Urinary bladder (tissue), 4 donors: Measurements from ENCODE around the gene TBRG4. TPM values are rescaled to one million over a fixed set of nuclear protein-coding genes. Genes with fewer than 3 reads are reported as not detected.

Experiments used
- DNase-seq: peaks from one replicate; pipeline ENCODE4 v3.0.0-alpha.2; 2015; ENCODE audit errors: extremely low spot score
- H3K27ac ChIP-seq: one replicate; pipeline ENCODE4 v1.5.1; 2013; ENCODE audit warnings: low read depth, mild to moderate bottlenecking, moderate library complexity
- H3K36me3 ChIP-seq: one replicate; pipeline ENCODE4 v1.6.1; 2013; ENCODE audit warnings: mild to moderate bottlenecking, moderate library complexity; ENCODE audit not compliant: insufficient read depth
- H3K4me1 ChIP-seq: one replicate; pipeline ENCODE4 v1.6.1; 2013; ENCODE audit warnings: mild to moderate bottlenecking, moderate library complexity; ENCODE audit not compliant: insufficient read depth
- H3K4me3 ChIP-seq: one replicate; pipeline ENCODE4 v1.5.1; 2013; ENCODE audit warnings: low read depth, low read length
- WGBS: extraction: QIAGEN DNeasy Blood & Tissue Kit; methylation state at CpG from one replicate; pipeline ENCODE4 v1.1.7; 2013; 5-methylcytosine and 5-hydroxymethylcytosine counted together
- polyA plus RNA-seq: library from polyadenylated mRNA; stranded (reverse); fragments of 200-250 nt; gene quantifications from one replicate; pipeline ENCODE4 v1.2.3, GENCODE V29; 2013
- total RNA-seq: library from RNA; depleted of rRNA; stranded (reverse); fragments of >200 nt; gene quantifications from one replicate; pipeline ENCODE4 v1.2.3, GENCODE V29; 2014
- donor health status: healthy with polysubstance abuse.
- donor health status: healthy.

The TBRG4 gene
- total and polyA plus RNA-seq, 2 donors, result 41.6 to 56.5 TPM

GRCh38 chr7:45133352-45133751, 21.9 kb upstream of the TBRG4 start:
- 88% methylated on average over 4 of the region's 4 CpGs for WGBS
- Histone ChIP-seq H3K4me3 (no peak overlapping the region), H3K4me1 (no peaks in the 10 kb centered on the region), H3K36me3 (no peaks in the 10 kb centered on the region), H3K27ac (no peak overlapping the region)
- no peak for DNase-seq

GRCh38 chr7:45132708-45133320, 21.3 kb upstream of the TBRG4 start:
- H3K4me3 ChIP-seq, result no peak overlapping the region
- H3K27ac ChIP-seq, result no peak overlapping the region
- 82% methylated on average over 8 of the region's 8 CpGs for WGBS
- DNase-seq, result no peak
- H3K36me3 ChIP-seq, result no peaks in the 10 kb centered on the region
- no peaks in the 10 kb centered on the region for H3K4me1 ChIP-seq

GRCh38 chr7:45131891-45132290, 20.4 kb upstream of the TBRG4 start:
- no peak overlapping the region for H3K27ac ChIP-seq
- no peak for DNase-seq
- H3K36me3 ChIP-seq, result no peaks in the 10 kb centered on the region
- 66% methylated on average over 4 of the region's 4 CpGs for WGBS
- no peaks in the 10 kb centered on the region for H3K4me1 ChIP-seq
- H3K4me3 ChIP-seq, result no peak overlapping the region

GRCh38 chr7:45130910-45131309, 19.4 kb upstream of the TBRG4 start:
- Histone ChIP-seq H3K27ac (no peak overlapping the region), H3K4me1 (no peaks in the 10 kb centered on the region), H3K4me3 (no peak overlapping the region), H3K36me3 (no peaks in the 10 kb centered on the region)
- DNase-seq, result no peak
- WGBS, result 81% methylated on average over 9 of the region's 9 CpGs

GRCh38 chr7:45129906-45130305, 18.4 kb upstream of the TBRG4 start:
- Histone ChIP-seq H3K4me1 (no peaks in the 10 kb centered on the region), H3K4me3 (no peak overlapping the region), H3K27ac (no peak overlapping the region), H3K36me3 (no peaks in the 10 kb centered on the region)
- no peak for DNase-seq
- 64% methylated on average over 12 of the region's 12 CpGs for WGBS

- H3K27ac ChIP-seq, result no peak overlapping the region
- no peak for DNase-seq
- H3K4me3 ChIP-seq, result no peak overlapping the region
- no peaks in the 10 kb centered on the region for H3K4me1 ChIP-seq
- 74% methylated on average over 15 of the region's 15 CpGs for WGBS
- no peaks in the 10 kb centered on the region for H3K36me3 ChIP-seq
Measured at GRCh38 chr7:45129181-45129800, 17.8 kb upstream of the TBRG4 start.

- H3K36me3 ChIP-seq, result no peaks in the 10 kb centered on the region
- H3K4me1 ChIP-seq, result no peaks in the 10 kb centered on the region
- H3K27ac ChIP-seq, result no peak overlapping the region
- no peak overlapping the region for H3K4me3 ChIP-seq
- no peak for DNase-seq
- 78% methylated on average over 6 of the region's 6 CpGs for WGBS
Measured at GRCh38 chr7:45126920-45127319, 15.4 kb upstream of the TBRG4 start.

GRCh38 chr7:45126201-45126600, 14.7 kb upstream of the TBRG4 start:
- H3K4me3 ChIP-seq, result no peak overlapping the region
- H3K4me1 ChIP-seq, result no peaks in the 10 kb centered on the region
- no peak for DNase-seq
- H3K36me3 ChIP-seq, result no peaks in the 10 kb centered on the region
- WGBS, result 79% methylated on average over 6 of the region's 6 CpGs
- no peak overlapping the region for H3K27ac ChIP-seq

- WGBS, result 89% methylated on average over 11 of the region's 11 CpGs
- DNase-seq, result no peak
- H3K27ac ChIP-seq, result no peak overlapping the region
Measured at GRCh38 chr7:45125193-45125904, 13.9 kb upstream of the TBRG4 start.

GRCh38 chr7:45123913-45124710, 12.6 kb upstream of the TBRG4 start:
- DNase-seq, result no peak
- 59% methylated on average over 12 of the region's 12 CpGs for WGBS
- H3K4me3 ChIP-seq, result no peak overlapping the region

More at GRCh38 chr7:45125193-45125904, 13.9 kb upstream of the TBRG4 start:
- H3K4me1 ChIP-seq, result no peaks in the 10 kb centered on the region
- no peaks in the 10 kb centered on the region for H3K36me3 ChIP-seq
- no peak overlapping the region for H3K4me3 ChIP-seq

GRCh38 chr7:45122975-45123860, 11.7 kb upstream of the TBRG4 start:
- H3K36me3 ChIP-seq, result no peaks in the 10 kb centered on the region
- no peak overlapping the region for H3K27ac ChIP-seq
- 77% methylated on average over 16 of the region's 16 CpGs for WGBS
- no peaks in the 10 kb centered on the region for H3K4me1 ChIP-seq
- DNase-seq, result no peak
- no peak overlapping the region for H3K4me3 ChIP-seq

More at GRCh38 chr7:45123913-45124710, 12.6 kb upstream of the TBRG4 start:
- no peak overlapping the region for H3K27ac ChIP-seq
- no peaks in the 10 kb centered on the region for H3K4me1 ChIP-seq
- no peaks in the 10 kb centered on the region for H3K36me3 ChIP-seq

- Histone ChIP-seq H3K4me3 (no peak overlapping the region), H3K36me3 (no peaks in the 10 kb centered on the region), H3K27ac (no peak overlapping the region), H3K4me1 (no peaks in the 10 kb centered on the region)
- 61% methylated on average over 3 of the region's 3 CpGs for WGBS
- no peak for DNase-seq
Measured at GRCh38 chr7:45119550-45119949, 8.1 kb upstream of the TBRG4 start.

- Histone ChIP-seq H3K27ac (no peak overlapping the region), H3K36me3 (no peaks in the 10 kb centered on the region), H3K4me3 (no peak overlapping the region), H3K4me1 (no peaks in the 10 kb centered on the region)
- no peak for DNase-seq
- WGBS, result 94% methylated on average over 3 of the region's 3 CpGs
Measured at GRCh38 chr7:45118889-45119331, 7.4 kb upstream of the TBRG4 start.
